Measurements from ENCODE around the gene NREP.

DNA sequence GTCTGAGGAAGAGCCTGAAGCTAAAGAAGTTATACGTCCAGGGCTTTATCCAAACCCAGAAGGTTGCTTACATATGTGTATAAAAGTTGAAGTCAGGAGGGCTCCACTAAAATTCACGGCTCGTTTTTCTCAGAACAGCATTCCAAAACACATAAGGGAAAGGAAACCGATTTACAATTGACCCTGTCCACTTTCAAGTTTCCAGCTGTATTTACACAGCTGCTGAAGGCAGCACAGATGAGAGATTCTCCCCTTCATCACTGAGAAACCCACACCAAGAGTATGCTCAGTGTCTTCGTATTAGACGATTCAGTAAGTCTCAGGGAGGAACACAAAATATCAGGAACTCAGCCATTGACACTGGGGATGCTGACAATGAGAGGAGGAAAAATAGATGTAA lies 5.9 kb upstream of the NREP start:
- TF ChIP-seq POLR2AphosphoS5 (IDR thresholded peaks at IDR 0.05; ENCODE audit: low read depth, low read length) (no peak), TAF1 (IDR thresholded peaks at IDR 0.05; ENCODE audit: borderline replicate concordance, low read depth, low read length) (no peak), POLR2A (IDR thresholded peaks at IDR 0.05; ENCODE audit: low read depth, low read length) (no peak)
